ENCODE measurements around the gene AKT1. TPM values are rescaled to one million over a fixed set of nuclear protein-coding genes. Genes with fewer than 3 reads are reported as not detected.
A peak's percentile ranks its signal among the peaks of the same experiment; 100 is the strongest.

AKT1 gene
- total and polyA plus RNA-seq, 12 donors, result 66.4 to 300 (median 195) TPM

DNA sequence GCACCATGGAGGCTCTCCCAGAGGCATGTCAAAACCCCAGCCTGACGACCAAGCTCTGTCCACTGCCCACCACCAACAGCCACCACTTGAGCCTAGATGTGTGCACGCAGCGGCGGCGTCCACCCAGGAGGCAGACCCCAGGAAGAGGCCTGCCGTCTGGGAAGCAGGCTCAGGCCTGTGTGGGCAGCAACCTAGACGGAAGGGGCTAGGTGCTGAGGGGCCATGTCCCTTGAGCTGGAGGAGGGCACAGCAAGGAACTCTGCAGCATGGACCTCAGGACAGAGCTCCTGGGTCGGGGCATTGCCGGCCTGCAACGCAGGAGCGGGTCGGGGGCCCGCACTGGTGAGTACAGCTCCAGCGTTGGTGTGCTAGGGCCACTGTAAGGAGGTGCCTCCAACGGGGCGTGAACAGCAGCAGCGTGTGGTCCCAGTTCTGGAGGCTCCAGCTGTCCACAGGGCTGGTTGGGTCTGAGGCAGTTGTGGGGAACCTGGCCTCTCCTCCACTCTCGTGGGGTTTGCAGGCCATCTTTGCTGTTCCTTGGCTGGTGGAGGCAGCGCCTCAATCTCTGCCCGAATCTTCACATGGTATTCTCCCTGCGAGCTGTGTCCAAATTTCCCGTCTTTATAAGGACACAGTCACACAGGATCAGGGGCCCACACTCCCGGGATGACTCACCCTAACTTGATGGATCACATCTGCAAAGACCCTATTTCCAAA is 25.8 kb upstream of the AKT1 start:
- TF ChIP-seq POLR2A (IDR thresholded peaks at IDR 0.05), result no peak
- TF ChIP-seq, protein P1, sequence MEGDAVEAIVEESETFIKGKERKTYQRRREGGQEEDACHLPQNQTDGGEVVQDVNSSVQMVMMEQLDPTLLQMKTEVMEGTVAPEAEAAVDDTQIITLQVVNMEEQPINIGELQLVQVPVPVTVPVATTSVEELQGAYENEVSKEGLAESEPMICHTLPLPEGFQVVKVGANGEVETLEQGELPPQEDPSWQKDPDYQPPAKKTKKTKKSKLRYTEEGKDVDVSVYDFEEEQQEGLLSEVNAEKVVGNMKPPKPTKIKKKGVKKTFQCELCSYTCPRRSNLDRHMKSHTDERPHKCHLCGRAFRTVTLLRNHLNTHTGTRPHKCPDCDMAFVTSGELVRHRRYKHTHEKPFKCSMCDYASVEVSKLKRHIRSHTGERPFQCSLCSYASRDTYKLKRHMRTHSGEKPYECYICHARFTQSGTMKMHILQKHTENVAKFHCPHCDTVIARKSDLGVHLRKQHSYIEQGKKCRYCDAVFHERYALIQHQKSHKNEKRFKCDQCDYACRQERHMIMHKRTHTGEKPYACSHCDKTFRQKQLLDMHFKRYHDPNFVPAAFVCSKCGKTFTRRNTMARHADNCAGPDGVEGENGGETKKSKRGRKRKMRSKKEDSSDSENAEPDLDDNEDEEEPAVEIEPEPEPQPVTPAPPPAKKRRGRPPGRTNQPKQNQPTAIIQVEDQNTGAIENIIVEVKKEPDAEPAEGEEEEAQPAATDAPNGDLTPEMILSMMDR (IDR thresholded peaks at IDR 0.05), result no peak
- peak in 2 of 7 donors; percentile 13 to 46 for DNase-seq
- no peak overlapping the region for H3K27ac ChIP-seq
- no peak overlapping the region for H3K4me3 ChIP-seq
- H3K9me3 ChIP-seq (replicated peaks in 1 of 3), result no peaks in the 10 kb centered on the region
- intact Hi-C loops (cut with DNase I), result loop anchor here (5.0 kb wide), 1 partner anchor 49 kb away; no protein-coding TSS in a partner anchor
- H3K4me1 ChIP-seq (replicated peaks in 1 of 2), result peaks cover 12 to 16% of the 10 kb centered on the region in 2 donors
- no peaks in the 10 kb centered on the region for H3K27me3 ChIP-seq
- 79 to 84% (median 81%) methylated on average over 15 to 23 of the region's 23 CpGs for WGBS, 4 donors
- no peaks in the 10 kb centered on the region for H3K36me3 ChIP-seq (replicated peaks in 1 of 2)

DNA sequence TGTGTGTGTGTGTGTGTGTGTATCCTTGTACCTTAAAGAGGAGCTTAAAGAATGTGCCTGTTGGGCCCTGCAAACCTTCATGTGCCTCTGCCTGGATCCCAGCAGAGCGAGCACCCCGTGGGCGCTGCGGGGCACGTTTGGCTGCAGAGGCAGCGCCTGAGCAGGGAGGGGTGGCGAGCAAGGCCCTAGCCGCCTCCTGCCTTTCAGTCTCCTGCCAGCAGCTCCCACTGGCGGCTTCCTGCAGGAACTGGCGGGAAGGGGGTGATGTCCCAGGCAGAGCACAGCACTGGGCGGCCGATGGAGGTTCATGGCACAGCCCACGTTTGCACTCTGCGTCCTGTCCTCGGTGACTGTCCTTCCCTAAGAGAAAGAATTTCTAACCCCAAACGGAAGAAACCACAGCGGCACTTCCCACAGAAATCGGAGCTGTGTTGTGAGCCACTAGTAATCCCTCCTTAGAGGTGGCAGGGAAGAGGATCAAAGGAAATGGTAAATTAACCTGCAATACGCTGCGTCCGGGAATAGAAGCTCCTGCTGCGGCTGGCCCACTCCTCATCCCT is 25.2 kb upstream of the AKT1 start:
- intact Hi-C loops (cut with DNase I), result loop anchor here (5.0 kb wide), 1 partner anchor 48 kb away; no protein-coding TSS in a partner anchor
- peak in 5 of 7 donors; percentile 43 to 80 (median 62) for DNase-seq
- Histone ChIP-seq H3K27ac (no peak overlapping the region), H3K36me3 (replicated peaks in 1 of 2) (no peaks in the 10 kb centered on the region), H3K4me1 (replicated peaks in 1 of 2) (peaks cover 10 to 12% of the 10 kb centered on the region in 2 donors), H3K4me3 (no peak overlapping the region), H3K27me3 (no peaks in the 10 kb centered on the region), H3K9me3 (replicated peaks in 1 of 3) (no peaks in the 10 kb centered on the region)
- 42 to 53% (median 50%) methylated on average over 13 to 22 of the region's 22 CpGs for WGBS, 4 donors
- TF ChIP-seq, protein P1 (IDR thresholded peaks at IDR 0.05), result peak; percentile 7 to 56 (median 31)
- no peak for TF ChIP-seq POLR2A (IDR thresholded peaks at IDR 0.05)

DNA sequence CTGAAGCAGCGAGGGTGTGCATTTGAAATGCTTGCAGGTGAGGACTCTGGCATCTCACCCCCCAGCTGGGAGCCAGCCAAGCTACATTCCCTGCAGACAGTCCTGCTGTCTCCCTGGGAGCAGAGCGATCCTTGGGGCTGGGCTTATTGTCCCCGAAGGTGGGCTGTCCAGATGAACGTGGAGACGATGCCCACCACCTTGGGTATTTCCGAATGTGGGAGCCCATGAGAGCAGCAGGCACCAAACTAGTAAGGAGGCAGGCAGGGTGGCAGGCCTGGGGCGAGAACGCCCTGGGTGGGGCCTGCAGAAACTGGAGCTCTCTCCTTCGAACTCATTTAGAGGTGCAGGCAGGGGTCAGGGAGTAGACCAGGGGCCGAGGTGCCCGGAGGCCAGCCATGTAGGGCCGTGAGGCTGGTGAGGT is 23.8 kb upstream of the AKT1 start:
- no peak overlapping the region for H3K4me3 ChIP-seq
- DNase-seq, result peak in 2 of 7 donors; percentile 9 to 44
- no peaks in the 10 kb centered on the region for H3K36me3 ChIP-seq (replicated peaks in 1 of 2)
- WGBS, 4 donors, result 82 to 90% (median 87%) methylated on average over 12 of the region's 12 CpGs
- peaks cover 8 to 19% of the 10 kb centered on the region in 2 donors for H3K4me1 ChIP-seq (replicated peaks in 1 of 2)
- H3K9me3 ChIP-seq (replicated peaks in 1 of 3), result no peaks in the 10 kb centered on the region
- no peak overlapping the region for H3K27ac ChIP-seq
- intact Hi-C loops (cut with DNase I), result no loop called here
- no peaks in the 10 kb centered on the region for H3K27me3 ChIP-seq
- no peak for TF ChIP-seq POLR2A (IDR thresholded peaks at IDR 0.05)
- TF ChIP-seq, protein P1 (IDR thresholded peaks at IDR 0.05), result no peak

DNA sequence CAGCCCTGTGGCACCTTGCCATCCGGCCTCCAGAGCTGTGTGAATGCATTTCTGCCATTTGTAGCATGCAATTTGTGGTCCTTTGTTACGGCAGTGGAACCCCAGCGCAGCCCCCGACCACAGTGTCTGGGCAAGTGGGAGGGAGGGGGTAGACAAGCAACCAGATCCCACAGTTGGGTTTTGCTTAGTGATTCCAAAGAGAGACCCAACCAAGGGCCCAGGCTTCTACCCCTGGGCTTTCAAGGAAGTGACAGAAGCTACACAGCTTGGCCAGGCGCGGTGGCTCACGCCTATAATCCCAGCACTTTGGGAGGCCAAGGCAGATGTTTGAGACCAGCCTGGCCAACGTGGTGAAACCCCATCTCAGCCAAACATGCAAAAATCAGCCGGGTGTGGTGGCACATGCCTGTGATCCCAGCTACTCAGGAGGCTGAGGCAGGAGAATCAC is 23.2 kb upstream of the AKT1 start:
- Histone ChIP-seq H3K27ac (no peak overlapping the region), H3K27me3 (no peaks in the 10 kb centered on the region), H3K9me3 (replicated peaks in 1 of 3) (no peaks in the 10 kb centered on the region), H3K36me3 (replicated peaks in 1 of 2) (no peaks in the 10 kb centered on the region), H3K4me3 (no peak overlapping the region), H3K4me1 (replicated peaks in 1 of 2) (peaks cover 8 to 20% of the 10 kb centered on the region in 2 donors)
- WGBS, 4 donors, result 88 to 92% (median 92%) methylated on average over 8 to 9 of the region's 9 CpGs; no CpG with 5 or more reads in 1 of the 4 donors
- intact Hi-C loops (cut with DNase I), result no loop called here
- peak in 3 of 7 donors; percentile 7 to 51 (median 11) for DNase-seq
- no peak for TF ChIP-seq POLR2A (IDR thresholded peaks at IDR 0.05)
- TF ChIP-seq, protein P1 (IDR thresholded peaks at IDR 0.05), result no peak
